ENCODE measurements around the gene ATP6AP1. TPM values are rescaled to one million over a fixed set of nuclear protein-coding genes. Genes with fewer than 3 reads are reported as not detected.
A peak's percentile ranks its signal among the peaks of the same experiment; 100 is the strongest.

The ATP6AP1 gene
- total RNA-seq, 4 donors from 2014 or later: 29.0 to 50.0 (median 43.1) TPM

DNA sequence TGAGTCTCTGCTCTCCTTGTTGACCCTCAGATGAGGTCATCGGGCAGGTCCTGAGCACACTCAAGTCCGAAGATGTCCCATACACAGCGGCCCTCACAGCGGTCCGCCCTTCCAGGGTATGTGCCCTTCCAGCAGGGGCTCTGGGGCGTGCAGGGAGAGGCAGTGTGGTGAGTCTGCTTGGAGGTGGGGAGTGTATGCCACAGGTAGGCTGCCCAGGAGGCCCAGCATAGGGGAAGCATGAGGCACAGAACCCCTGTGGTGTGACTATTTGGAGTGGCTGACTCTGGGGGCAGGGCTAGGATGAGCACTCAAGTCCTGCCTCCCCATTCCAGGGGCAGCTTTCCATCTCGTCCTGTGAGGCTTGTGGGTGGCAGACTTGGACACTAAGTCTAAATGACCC is 5.1 kb downstream of the ATP6AP1 start:
- TF ChIP-seq POLR2A (IDR thresholded peaks at IDR 0.05): no peak
- no peak for TF ChIP-seq POLR2AphosphoS5 (IDR thresholded peaks at IDR 0.05)
- no peak for TF ChIP-seq EP300 (IDR thresholded peaks at IDR 0.05)
- TF ChIP-seq, protein P1, sequence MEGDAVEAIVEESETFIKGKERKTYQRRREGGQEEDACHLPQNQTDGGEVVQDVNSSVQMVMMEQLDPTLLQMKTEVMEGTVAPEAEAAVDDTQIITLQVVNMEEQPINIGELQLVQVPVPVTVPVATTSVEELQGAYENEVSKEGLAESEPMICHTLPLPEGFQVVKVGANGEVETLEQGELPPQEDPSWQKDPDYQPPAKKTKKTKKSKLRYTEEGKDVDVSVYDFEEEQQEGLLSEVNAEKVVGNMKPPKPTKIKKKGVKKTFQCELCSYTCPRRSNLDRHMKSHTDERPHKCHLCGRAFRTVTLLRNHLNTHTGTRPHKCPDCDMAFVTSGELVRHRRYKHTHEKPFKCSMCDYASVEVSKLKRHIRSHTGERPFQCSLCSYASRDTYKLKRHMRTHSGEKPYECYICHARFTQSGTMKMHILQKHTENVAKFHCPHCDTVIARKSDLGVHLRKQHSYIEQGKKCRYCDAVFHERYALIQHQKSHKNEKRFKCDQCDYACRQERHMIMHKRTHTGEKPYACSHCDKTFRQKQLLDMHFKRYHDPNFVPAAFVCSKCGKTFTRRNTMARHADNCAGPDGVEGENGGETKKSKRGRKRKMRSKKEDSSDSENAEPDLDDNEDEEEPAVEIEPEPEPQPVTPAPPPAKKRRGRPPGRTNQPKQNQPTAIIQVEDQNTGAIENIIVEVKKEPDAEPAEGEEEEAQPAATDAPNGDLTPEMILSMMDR (IDR thresholded peaks at IDR 0.05): no peak
- Histone ChIP-seq H3K27me3 (no peaks in the 10 kb centered on the region), H3K27ac (no peak overlapping the region), H3K9me3 (no peaks in the 10 kb centered on the region), H3K4me3 (no peak overlapping the region), H3K36me3 (peaks cover 0 to 47% of the 10 kb centered on the region in 2 donors), H3K4me1 (peaks cover 0 to 41% (median 0%) of the 10 kb centered on the region in 3 donors)
- WGBS, 2 donors (ENCODE audit: low coverage in 1 of 2): 60 to 80% methylated on average over 1 of the region's 7 CpGs
- ATAC-seq: no peak

DNA sequence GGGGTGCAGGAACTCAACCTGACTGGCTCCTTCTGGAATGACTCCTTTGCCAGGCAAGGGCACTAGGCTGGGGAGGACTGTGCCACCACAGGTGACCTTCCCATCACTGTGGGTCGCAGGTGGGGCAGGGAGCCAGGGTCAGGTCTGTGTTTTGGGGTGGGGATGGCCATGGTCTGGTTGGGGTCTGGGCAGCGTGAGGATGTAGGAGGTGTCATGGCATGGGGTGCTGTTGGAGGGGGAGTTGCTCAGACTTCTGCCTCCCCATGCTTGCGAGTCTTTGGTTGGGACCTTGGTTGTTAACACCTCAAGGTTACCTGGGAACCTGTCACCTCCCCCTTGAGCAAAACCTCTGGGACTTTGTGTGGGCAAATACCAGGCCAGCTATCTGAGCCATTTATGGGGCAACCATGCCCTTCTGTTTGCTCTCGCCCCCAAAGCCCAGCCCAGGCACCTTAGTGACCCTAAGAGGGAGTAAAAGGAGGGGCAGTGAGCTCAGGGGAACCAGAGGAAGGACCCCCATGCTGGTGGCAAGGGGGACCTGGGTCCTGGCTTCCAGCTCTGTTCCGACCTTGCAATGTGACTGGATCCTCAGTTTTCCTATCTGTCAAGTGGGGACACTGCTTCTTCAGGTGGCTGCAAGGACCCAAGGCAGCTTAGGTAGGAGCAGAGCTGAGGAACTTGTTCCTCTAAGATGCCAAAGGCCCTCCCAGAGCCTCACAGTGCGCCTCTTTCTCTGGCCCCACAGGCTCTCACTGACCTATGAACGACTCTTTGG is 6.1 kb downstream of the ATP6AP1 start:
- ATAC-seq: no peak
- no peaks in the 10 kb centered on the region for H3K27me3 ChIP-seq
- peaks cover 0 to 47% of the 10 kb centered on the region in 2 donors for H3K36me3 ChIP-seq
- H3K4me1 ChIP-seq: peaks cover 0 to 44% (median 0%) of the 10 kb centered on the region in 3 donors
- no CpG with 5 or more reads among the region's 7 CpGs for WGBS, 2 donors (ENCODE audit: low coverage in 1 of 2)
- H3K9me3 ChIP-seq: no peaks in the 10 kb centered on the region
- H3K4me3 ChIP-seq: no peak overlapping the region
- no peak overlapping the region for H3K27ac ChIP-seq
- TF ChIP-seq POLR2A (IDR thresholded peaks at IDR 0.05): no peak
- TF ChIP-seq POLR2AphosphoS5 (IDR thresholded peaks at IDR 0.05): no peak
- no peak for TF ChIP-seq EP300 (IDR thresholded peaks at IDR 0.05)
- TF ChIP-seq, protein P1 (IDR thresholded peaks at IDR 0.05): no peak

DNA sequence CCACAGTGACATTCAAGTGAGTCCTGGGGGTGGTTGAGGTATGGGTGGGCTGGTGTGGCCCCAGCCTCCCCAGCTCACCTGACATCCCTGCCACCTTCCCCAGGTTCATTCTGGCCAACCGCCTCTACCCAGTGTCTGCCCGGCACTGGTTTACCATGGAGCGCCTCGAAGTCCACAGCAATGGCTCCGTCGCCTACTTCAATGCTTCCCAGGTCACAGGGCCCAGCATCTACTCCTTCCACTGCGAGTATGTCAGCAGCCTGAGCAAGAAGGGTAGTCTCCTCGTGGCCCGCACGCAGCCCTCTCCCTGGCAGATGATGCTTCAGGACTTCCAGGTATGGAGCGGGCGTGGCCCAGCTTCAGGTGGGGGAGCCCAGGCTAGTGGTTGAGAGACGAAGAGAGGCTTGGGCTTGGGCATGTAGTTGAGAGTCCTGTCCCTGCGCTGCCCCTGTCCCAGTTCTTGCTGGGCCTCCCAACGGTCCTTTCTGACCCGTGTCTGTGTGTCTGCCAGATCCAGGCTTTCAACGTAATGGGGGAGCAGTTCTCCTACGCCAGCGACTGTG is 6.8 kb downstream of the ATP6AP1 start:
- no peak overlapping the region for H3K4me3 ChIP-seq
- no peak overlapping the region for H3K27ac ChIP-seq
- no peak for TF ChIP-seq EP300 (IDR thresholded peaks at IDR 0.05)
- no peak for TF ChIP-seq POLR2A (IDR thresholded peaks at IDR 0.05)
- TF ChIP-seq POLR2AphosphoS5 (IDR thresholded peaks at IDR 0.05): no peak
- TF ChIP-seq, protein P1 (IDR thresholded peaks at IDR 0.05): no peak
- H3K27me3 ChIP-seq: no peaks in the 10 kb centered on the region
- no peaks in the 10 kb centered on the region for H3K9me3 ChIP-seq
- H3K36me3 ChIP-seq: peaks cover 0 to 54% of the 10 kb centered on the region in 2 donors
- 100% methylated on average over 5 of the region's 19 CpGs; no CpG with 5 or more reads in 1 of the 2 donors for WGBS, 2 donors (ENCODE audit: low coverage in 1 of 2)
- H3K4me1 ChIP-seq: peaks cover 0 to 43% (median 0%) of the 10 kb centered on the region in 3 donors
- ATAC-seq: no peak

DNA sequence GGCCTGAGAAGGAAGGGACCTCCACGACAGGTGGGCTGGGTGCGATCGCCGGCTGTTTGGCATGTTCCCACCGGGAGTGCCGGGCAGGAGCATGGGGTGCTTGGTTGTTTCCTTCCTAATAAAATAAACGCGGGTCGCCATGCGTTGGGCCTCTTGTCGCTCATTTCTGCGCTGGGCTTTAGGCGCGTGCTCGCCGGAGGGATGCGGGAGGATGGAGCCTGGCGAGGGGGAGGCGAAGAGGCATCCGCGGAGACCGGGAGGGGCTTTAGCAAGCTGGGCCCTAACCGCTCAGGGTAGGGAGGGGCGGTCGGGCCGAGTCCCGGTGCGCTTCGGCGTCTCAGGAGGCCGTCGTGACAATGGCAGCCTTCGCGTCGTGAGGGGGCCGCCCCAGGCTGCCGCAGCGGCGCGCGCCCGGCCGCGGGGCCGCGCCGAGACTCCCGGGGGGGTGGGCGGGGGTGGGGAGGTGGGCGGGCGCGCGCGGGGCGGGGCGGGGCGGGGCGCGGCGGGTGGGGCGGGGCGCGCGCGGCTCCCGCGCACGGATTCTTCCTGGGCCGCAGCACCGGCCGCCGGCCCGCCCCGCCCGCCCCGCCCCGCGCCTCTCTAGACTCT is 8.0 kb downstream of the ATP6AP1 start:
- H3K36me3 ChIP-seq: peaks cover 0 to 65% of the 10 kb centered on the region in 2 donors
- TF ChIP-seq POLR2AphosphoS5 (IDR thresholded peaks at IDR 0.05): no peak
- TF ChIP-seq, protein P1 (IDR thresholded peaks at IDR 0.05): no peak
- no peak for TF ChIP-seq POLR2A (IDR thresholded peaks at IDR 0.05)
- TF ChIP-seq EP300 (IDR thresholded peaks at IDR 0.05): no peak
- WGBS, 2 donors (ENCODE audit: low coverage in 1 of 2): 0 to 25% methylated on average over 1 to 6 of the region's 78 CpGs

More for the DNA sequence above, 8.0 kb downstream of the ATP6AP1 start:
- peak; percentile 56 for ATAC-seq
- Histone ChIP-seq H3K4me3 (peak overlapping the region; percentile 79 to 83), H3K9me3 (no peaks in the 10 kb centered on the region), H3K27me3 (no peaks in the 10 kb centered on the region), H3K27ac (peak overlapping the region; percentile 90 to 96 (median 93)), H3K4me1 (peaks cover 0 to 39% (median 0%) of the 10 kb centered on the region in 3 donors)

Measured in gastroesophageal sphincter (tissue), 4 donors.